Activated naive CD4-positive, alpha-beta T cell treated with anti-CD3 and anti-CD28 coated beads, Interleukin-2, amount 10 ng/mL, durations not matched to agents 7 days and 5 days (primary cell): ENCODE measurements around the gene MICAL3.
"Not testable (repeated sequence)": the region's sequence is repeated elsewhere in the genome, so short reads cannot be mapped to it uniquely, and the experiment has no call there.

ENCODE experiments used
- CTCF ChIA-PET: fragments of 350-600 bp; sonication (Branson Sonifier 250); formaldehyde crosslinking; loops from one replicate; lab custom pipeline; 2021; ENCODE audit warnings: antibody characterized with exemption; lab: Charles Lee
- DNase-seq: peaks from one replicate; pipeline ENCODE4 v3.0.0-alpha.2; 2020
- H3K27ac Mint-ChIP-seq: one replicate; pipeline ENCODE4 v1.8.0; 2021; ENCODE audit warnings: mild to moderate bottlenecking, moderate library complexity, mixed read lengths
- H3K27me3 Mint-ChIP-seq: one replicate; pipeline ENCODE4 v1.8.0; 2021; ENCODE audit warnings: mild to moderate bottlenecking, mixed read lengths
- H3K36me3 Mint-ChIP-seq: one replicate; pipeline ENCODE4 v1.8.0; 2021; ENCODE audit warnings: mixed read lengths
- H3K4me1 Mint-ChIP-seq: one replicate; pipeline ENCODE4 v1.8.0; 2021; ENCODE audit warnings: mixed read lengths
- H3K4me3 Mint-ChIP-seq: one replicate; pipeline ENCODE4 v1.8.0; 2021; ENCODE audit warnings: mild to moderate bottlenecking, moderate library complexity, mixed read lengths
- H3K9me3 Mint-ChIP-seq: one replicate; pipeline ENCODE4 v1.8.0; 2021; ENCODE audit warnings: mixed read lengths

Gene MICAL3

DNA sequence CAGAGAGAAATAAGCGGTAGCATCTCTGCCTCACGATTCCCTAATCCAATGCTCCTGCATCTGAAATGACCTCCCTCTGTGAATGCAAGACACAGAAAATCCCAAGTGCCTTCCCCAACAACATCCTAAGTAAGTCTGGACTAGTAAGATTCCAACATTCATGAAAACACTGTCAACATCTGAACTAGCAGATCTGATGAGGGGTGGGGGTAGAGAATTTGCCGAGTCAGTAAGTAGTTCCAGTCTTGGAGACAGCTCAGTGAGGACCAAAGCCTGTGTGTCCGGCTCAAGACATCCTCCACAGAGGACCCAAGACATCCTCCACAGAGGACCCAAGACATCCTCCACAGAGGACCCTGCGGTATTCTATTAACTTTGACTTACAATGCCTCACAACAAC is 259.5 kb downstream of the MICAL3 start:
- not testable (repeated sequence) for H3K27ac Mint-ChIP-seq

GRCh38 chr22:17764036-17764435 is 260.3 kb downstream of the MICAL3 start:
- Mint-ChIP-seq H3K4me1 (peaks cover 27% of the 10 kb centered on the region), H3K9me3 (no peaks in the 10 kb centered on the region), H3K27ac (no peak overlapping the region), H3K27me3 (peaks cover 8% of the 10 kb centered on the region), H3K4me3 (no peak overlapping the region), H3K36me3 (peaks cover 1% of the 10 kb centered on the region)
- DNase-seq, result no peak
- CTCF ChIA-PET, result no interaction called here

More for the DNA sequence above, 259.5 kb downstream of the MICAL3 start:
- CTCF ChIA-PET, H3K9me3 Mint-ChIP-seq, DNase-seq, H3K36me3 Mint-ChIP-seq, H3K4me3 Mint-ChIP-seq: not testable (repeated sequence)
- peaks cover 31% of the 10 kb centered on the region for H3K4me1 Mint-ChIP-seq
- H3K27me3 Mint-ChIP-seq, result peaks cover 15% of the 10 kb centered on the region

- H3K36me3 Mint-ChIP-seq, H3K9me3 Mint-ChIP-seq, H3K27me3 Mint-ChIP-seq, CTCF ChIA-PET, DNase-seq, H3K27ac Mint-ChIP-seq, H3K4me3 Mint-ChIP-seq: not testable (repeated sequence)
- peaks cover 27% of the 10 kb centered on the region for H3K4me1 Mint-ChIP-seq
Measured at GRCh38 chr22:17763442-17763841, 260.9 kb downstream of the MICAL3 start.

DNA sequence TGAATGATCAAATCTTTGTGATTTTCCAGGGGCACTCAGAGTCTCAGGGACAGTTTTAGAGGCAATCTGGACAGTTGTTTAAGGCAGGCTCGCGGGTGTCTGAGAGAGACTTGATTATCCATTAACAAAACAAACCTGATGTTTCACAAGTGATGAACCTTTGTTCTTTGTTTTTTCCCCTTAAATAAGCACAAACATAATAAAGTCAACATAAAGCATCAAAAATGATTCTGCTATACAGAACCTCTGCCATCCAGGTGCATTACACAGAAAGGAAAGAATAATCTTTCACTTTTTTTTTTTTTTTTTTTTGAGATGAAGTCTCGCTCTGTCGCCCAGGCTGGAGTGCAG is 263.2 kb downstream of the MICAL3 start:
- peaks cover 14% of the 10 kb centered on the region for H3K4me1 Mint-ChIP-seq
- H3K27ac Mint-ChIP-seq, result no peak overlapping the region
- CTCF ChIA-PET, result no interaction called here

GRCh38 chr22:17754233-17754925 is 270.0 kb downstream of the MICAL3 start:
- peak; percentile 50 for DNase-seq

More for the DNA sequence above, 263.2 kb downstream of the MICAL3 start:
- Mint-ChIP-seq H3K9me3 (no peaks in the 10 kb centered on the region), H3K4me3 (no peak overlapping the region), H3K27me3 (peaks cover 8% of the 10 kb centered on the region), H3K36me3 (no peaks in the 10 kb centered on the region)
- DNase-seq, result no peak

DNA sequence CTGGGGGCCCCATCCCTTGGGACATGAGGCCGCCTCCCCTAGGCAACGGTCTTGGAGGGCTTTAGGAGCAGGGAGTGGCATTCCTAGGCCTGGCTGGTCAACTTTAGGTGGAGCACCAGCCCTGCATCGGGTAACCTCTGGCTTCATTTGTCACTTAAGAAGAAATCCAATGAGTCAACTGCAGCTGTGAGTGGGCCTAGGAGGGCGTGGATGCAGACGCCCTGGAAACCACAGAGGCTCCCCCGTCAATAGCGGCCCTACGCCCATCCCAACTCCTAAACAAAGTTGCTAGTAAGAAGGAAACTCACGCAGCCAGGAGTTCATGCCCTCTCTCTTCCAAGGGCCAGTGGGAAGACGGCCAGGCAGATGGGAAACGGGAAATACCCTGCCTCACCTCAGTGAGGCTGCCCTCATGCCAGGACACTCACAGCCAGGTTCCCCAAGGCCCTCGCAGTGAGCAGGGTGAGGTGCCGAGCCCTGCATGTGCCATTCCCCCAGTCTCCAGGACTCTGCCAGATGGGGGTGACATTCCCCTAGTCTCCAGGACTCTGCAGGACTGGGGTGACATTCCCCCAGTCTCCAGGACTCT is 270.9 kb downstream of the MICAL3 start:
- H3K27ac Mint-ChIP-seq, result no peak overlapping the region
- H3K4me1 Mint-ChIP-seq, result peaks cover 2% of the 10 kb centered on the region
- H3K36me3 Mint-ChIP-seq, result no peaks in the 10 kb centered on the region
- no peaks in the 10 kb centered on the region for H3K27me3 Mint-ChIP-seq
- H3K9me3 Mint-ChIP-seq, result no peaks in the 10 kb centered on the region
- H3K4me3 Mint-ChIP-seq, result no peak overlapping the region
- no peak for DNase-seq
- CTCF ChIA-PET, result interaction anchor here (1.1 to 2.8 kb wide), 2 partner anchors 32 to 323 kb away, joined by 9 to 12 read pairs; no protein-coding TSS in a partner anchor

More at GRCh38 chr22:17754233-17754925, 270.0 kb downstream of the MICAL3 start:
- Mint-ChIP-seq H3K4me3 (no peak overlapping the region), H3K27ac (no peak overlapping the region), H3K4me1 (peaks cover 2% of the 10 kb centered on the region), H3K27me3 (no peaks in the 10 kb centered on the region), H3K36me3 (no peaks in the 10 kb centered on the region), H3K9me3 (no peaks in the 10 kb centered on the region)
- CTCF ChIA-PET, result interaction anchor here (1.1 to 2.8 kb wide), 2 partner anchors 31 to 322 kb away, joined by 9 to 12 read pairs; no protein-coding TSS in a partner anchor

GRCh38 chr22:17751596-17751995 is 272.8 kb downstream of the MICAL3 start:
- Mint-ChIP-seq H3K4me1 (peaks cover 2% of the 10 kb centered on the region), H3K27ac (no peak overlapping the region), H3K36me3 (no peaks in the 10 kb centered on the region), H3K9me3 (no peaks in the 10 kb centered on the region), H3K27me3 (no peaks in the 10 kb centered on the region), H3K4me3 (no peak overlapping the region)
- CTCF ChIA-PET, result interaction anchor here (0.8 to 1.0 kb wide), 2 partner anchors 9 to 325 kb away, joined by 4 read pairs; no protein-coding TSS in a partner anchor
- no peak for DNase-seq

DNA sequence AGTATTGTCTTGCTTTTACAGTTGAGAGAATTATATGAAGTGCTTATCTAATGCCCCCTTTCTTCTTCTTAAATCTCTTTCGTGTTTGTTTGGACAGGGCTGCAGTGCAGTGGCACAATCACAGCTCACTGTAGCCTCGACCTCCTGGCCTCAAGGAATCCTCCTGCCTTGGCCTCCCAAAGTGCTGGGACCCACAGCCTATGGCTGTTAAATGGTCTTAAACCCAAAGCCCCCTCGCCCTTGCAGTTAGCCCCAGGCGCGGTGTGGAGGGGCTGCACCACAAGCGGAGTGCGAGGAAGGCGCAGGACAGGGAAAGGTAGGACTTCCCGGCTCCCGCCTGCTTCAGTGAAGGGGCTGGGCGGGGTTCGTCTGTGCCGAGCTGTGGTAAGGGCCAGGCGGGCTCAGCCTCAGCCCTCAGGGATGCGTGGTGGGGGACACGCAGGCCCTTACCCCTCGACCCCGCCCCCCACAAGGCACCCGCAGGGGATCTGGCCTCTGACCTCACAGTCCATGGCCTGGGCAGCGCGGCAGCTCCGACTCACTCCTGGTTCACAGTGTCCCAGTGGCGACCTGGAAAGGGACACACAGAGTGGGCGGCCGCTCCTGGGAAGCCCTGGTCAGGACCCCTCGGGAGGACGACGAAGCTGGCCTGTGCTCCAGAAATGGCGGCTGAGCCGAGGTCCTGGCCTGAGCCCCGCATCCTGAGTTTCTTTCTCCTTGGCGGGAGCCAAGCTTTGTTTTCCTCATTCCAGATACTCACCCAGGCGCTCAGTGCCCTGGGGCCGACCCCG is 274.6 kb downstream of the MICAL3 start:
- no peak overlapping the region for H3K4me3 Mint-ChIP-seq
- CTCF ChIA-PET, result no interaction called here
- no peak for DNase-seq
- H3K9me3 Mint-ChIP-seq, result no peaks in the 10 kb centered on the region
- peaks cover 3% of the 10 kb centered on the region for H3K36me3 Mint-ChIP-seq
- no peaks in the 10 kb centered on the region for H3K27me3 Mint-ChIP-seq
- H3K27ac Mint-ChIP-seq, result no peak overlapping the region
- peaks cover 8% of the 10 kb centered on the region for H3K4me1 Mint-ChIP-seq

- Mint-ChIP-seq H3K4me3 (no peak overlapping the region), H3K27ac (no peak overlapping the region), H3K4me1 (peaks cover 9% of the 10 kb centered on the region), H3K27me3 (no peaks in the 10 kb centered on the region), H3K9me3 (no peaks in the 10 kb centered on the region), H3K36me3 (peaks cover 3% of the 10 kb centered on the region)
- CTCF ChIA-PET, result no interaction called here
- DNase-seq, result no peak
Measured at GRCh38 chr22:17748555-17749353, 275.6 kb downstream of the MICAL3 start.

DNA sequence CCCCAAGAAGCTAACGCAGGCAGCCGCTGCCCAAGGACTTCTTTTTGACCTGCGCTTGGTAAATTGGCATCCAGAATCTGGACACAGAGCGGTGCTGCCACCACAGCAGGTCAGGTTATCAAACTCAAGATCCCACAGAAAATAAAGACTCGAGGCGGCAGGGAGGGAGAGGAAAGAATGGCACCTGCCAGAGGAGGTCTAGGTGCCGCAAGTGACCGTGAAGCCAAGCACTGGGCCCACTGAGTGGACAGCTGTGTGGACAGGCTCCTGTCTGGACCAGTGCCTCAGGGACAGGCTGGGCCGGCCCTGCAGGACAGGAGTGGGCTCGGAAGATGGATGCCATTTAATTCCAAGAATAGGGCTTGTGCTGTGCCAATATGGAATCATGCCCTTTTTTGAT is 277.4 kb downstream of the MICAL3 start:
- Mint-ChIP-seq H3K4me1 (peaks cover 12% of the 10 kb centered on the region), H3K36me3 (peaks cover 8% of the 10 kb centered on the region), H3K9me3 (no peaks in the 10 kb centered on the region), H3K27ac (no peak overlapping the region), H3K27me3 (no peaks in the 10 kb centered on the region), H3K4me3 (no peak overlapping the region)
- CTCF ChIA-PET, result interaction anchor here (8.4 kb wide), 1 partner anchor 39 kb away, joined by 88 read pairs; no protein-coding TSS in a partner anchor
- no peak for DNase-seq

- H3K27ac Mint-ChIP-seq, result no peak overlapping the region
- CTCF ChIA-PET, result interaction anchor here (0.9 to 8.4 kb wide), 9 partner anchors 10 to 333 kb away, joined by 3 to 88 read pairs (median 4); partner anchors contain the start of gene PEX26
- peaks cover 12% of the 10 kb centered on the region for H3K4me1 Mint-ChIP-seq
- no peaks in the 10 kb centered on the region for H3K9me3 Mint-ChIP-seq
- no peak for DNase-seq
- H3K27me3 Mint-ChIP-seq, result no peaks in the 10 kb centered on the region
- H3K4me3 Mint-ChIP-seq, result no peak overlapping the region
- peaks cover 14% of the 10 kb centered on the region for H3K36me3 Mint-ChIP-seq
Measured at GRCh38 chr22:17744430-17744829, 279.9 kb downstream of the MICAL3 start.

DNA sequence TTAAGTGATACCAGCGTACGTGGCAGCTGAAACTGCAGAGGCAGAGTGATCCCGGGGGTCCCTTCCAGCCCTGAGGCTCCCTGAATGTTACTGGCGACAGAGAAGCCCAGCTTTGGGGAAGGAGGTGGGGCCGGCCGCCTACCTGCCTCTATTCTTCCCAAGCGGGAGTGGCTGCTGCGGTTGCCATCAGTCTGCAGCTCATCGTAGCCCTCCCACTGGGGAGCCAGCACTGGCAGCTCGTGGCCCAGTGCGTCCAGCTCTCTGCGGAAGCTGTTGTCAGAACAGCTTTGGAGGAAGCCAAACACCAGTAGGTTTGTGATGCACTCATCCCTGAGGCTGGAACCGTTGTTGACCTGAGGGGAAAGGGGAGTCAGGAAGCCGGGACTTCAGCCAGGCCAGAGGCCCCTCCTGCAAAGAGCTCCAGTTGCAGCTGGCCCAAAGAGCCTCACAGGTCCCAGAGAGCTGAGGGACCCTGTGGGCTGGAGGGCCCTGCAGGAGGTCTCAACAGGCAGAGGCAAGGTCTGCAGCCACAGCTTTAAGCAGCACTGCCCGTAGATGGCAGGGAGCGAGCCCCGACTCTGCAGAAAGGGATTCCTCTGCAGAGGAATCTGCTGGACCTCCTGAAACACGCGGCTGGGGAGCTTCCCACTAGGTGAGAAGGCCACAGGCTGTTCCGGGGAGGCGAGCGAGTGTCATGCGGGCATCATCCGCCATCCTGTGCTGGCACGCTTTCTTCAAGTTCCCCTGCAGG is 280.5 kb downstream of the MICAL3 start:
- no peak for DNase-seq
- CTCF ChIA-PET, result interaction anchor here (0.9 to 8.4 kb wide), 10 partner anchors 9 to 334 kb away, joined by 3 to 88 read pairs (median 4); partner anchors contain the start of gene PEX26
- H3K27me3 Mint-ChIP-seq, result no peaks in the 10 kb centered on the region
- peaks cover 12% of the 10 kb centered on the region for H3K4me1 Mint-ChIP-seq
- no peak overlapping the region for H3K27ac Mint-ChIP-seq
- H3K36me3 Mint-ChIP-seq, result peaks cover 15% of the 10 kb centered on the region
- no peak overlapping the region for H3K4me3 Mint-ChIP-seq
- no peaks in the 10 kb centered on the region for H3K9me3 Mint-ChIP-seq

DNA sequence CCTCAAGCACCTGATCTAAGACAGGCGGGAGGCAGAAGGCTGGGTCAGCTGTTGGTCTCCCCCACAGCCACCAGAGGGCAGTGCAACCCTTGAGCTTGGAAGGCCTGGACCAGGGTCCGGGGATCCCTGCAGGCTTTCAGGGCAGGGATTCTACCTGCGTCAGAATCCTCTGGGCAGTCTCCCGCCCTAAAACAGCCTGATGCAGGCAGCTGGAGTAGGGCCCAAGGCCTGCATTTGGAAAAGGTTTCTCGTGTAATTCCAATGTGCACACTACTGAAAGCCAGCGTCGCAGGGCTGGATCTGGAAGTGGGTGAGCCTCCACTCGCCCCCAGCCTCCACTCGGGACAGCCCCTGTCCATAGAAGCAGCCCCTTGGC is 281.8 kb downstream of the MICAL3 start:
- Mint-ChIP-seq H3K36me3 (peaks cover 24% of the 10 kb centered on the region), H3K4me3 (no peak overlapping the region), H3K4me1 (peaks cover 12% of the 10 kb centered on the region), H3K27me3 (no peaks in the 10 kb centered on the region), H3K27ac (no peak overlapping the region), H3K9me3 (no peaks in the 10 kb centered on the region)
- peak; percentile 75 for DNase-seq
- CTCF ChIA-PET, result interaction anchor here (0.8 to 8.4 kb wide), 19 partner anchors 8 to 333 kb away, joined by 3 to 88 read pairs (median 3); no protein-coding TSS in a partner anchor
